GM20000 (cell line): ENCODE results near the gene PAQR7.

Experiments used
- DNase-seq: peaks from one replicate; pipeline ENCODE4 v3.0.0; 2012; ENCODE audit warnings: low spot score
- CTCF ChIP-seq: IDR thresholded peaks from 2 replicates; pipeline ENCODE4 v1.5.1; 2012; ENCODE audit warnings: mild to moderate bottlenecking, control low read depth; ENCODE audit errors: extremely low read depth, missing control alignments

Gene PAQR7

DNA sequence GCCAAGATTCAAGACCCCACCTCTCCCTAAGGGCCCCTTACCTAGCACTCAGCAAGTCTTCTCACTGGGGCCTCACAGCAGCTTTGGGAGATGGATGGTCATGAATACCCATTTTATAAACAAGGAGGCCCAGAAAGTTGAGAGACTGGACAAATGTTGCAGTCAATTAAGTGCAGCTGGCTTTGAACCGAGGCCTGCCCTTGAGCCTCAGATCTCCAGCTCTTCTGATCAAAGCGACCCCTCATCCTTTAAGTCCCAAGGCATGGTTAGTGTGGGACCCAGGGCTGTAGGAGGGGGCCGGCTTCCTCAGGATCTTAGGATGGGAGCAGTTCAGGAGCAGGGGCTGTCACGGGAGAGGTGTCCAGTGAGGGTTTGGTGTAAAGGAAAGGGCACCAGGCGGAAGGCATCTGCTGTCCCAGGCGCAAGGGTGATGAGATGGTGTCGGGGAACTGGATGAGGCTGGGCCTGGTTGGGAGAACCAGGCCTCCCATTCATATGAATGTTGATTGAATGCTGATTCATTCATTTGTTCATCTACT is 60.9 kb downstream of the PAQR7 start:
- no peak for TF ChIP-seq CTCF
- DNase-seq, result no peak

DNA sequence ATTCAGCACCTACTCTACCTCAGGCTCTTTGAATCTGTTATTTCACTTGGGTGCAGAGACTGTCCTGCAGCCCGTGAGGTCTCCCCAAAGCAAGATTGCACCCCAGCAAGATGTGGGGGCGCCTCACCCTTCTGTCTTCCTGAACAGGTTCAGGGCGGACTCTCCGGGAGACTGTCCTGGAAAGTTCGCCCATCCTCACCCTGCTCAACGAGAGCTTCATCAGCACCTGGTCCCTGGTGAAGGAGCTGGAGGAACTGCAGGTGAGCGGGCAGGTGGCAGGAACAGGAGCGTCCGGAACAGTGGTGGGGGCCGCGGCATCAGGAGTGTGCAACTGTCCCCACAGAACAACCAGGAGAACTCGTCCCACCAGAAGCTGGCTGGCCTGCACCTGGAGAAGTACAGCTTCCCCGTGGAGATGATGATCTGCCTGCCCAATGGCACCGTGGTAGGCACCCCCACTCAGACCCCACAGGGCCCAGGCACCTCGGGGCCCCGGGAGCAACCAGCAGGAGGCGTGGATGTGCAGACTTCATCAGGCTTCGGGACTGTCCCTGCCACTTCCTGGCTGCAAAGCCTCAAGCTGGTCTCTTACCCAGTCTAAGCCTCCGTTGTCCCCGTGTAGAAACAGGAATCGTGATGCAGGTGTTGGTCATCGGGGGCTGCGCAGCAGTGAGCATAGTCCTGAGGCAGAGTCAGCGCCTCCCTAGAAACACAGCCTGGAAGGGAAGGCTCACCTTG is 61.6 kb downstream of the PAQR7 start:
- no peak for TF ChIP-seq CTCF

GRCh38 chr1:25813071-25813733 is 62.3 kb downstream of the PAQR7 start:
- TF ChIP-seq CTCF, result no peak
- no peak for DNase-seq

More for the DNA sequence above, 61.6 kb downstream of the PAQR7 start:
- no peak for DNase-seq
